Karpas-422 (cell line): ENCODE measurements around the gene PLEKHM1. TPM values are rescaled to one million over a fixed set of nuclear protein-coding genes. Genes with fewer than 3 reads are reported as not detected.
"Not testable (repeated sequence)": the region's sequence is repeated elsewhere in the genome, so short reads cannot be mapped to it uniquely, and the experiment has no call there.

Source experiments
- DNase-seq: peaks from one replicate; pipeline ENCODE4 v3.0.0-alpha.2; 2015
- H2AFZ ChIP-seq: fragments of 200-600 bp; sonication (generic); 2 replicates; pipeline ENCODE4 v1.6.1; 2014; ENCODE audit warnings: antibody characterized with exemption, low read length, mixed read lengths
- H3K27ac ChIP-seq: fragments of 200-600 bp; sonication (generic); 2 replicates; pipeline ENCODE4 v1.5.1; 2014; ENCODE audit warnings: mild to moderate bottlenecking, low read length, moderate library complexity
- H3K27me3 ChIP-seq: fragments of 200-600 bp; sonication (generic); 2 replicates; pipeline ENCODE4 v1.6.1; 2014; ENCODE audit warnings: low read length, mixed read lengths
- H3K36me3 ChIP-seq: fragments of 200-600 bp; sonication (generic); 2 replicates; pipeline ENCODE4 v1.6.1; 2014; ENCODE audit warnings: low read length, mixed read lengths; ENCODE audit not compliant: insufficient read depth
- H3K4me1 ChIP-seq: fragments of 200-600 bp; sonication (generic); 2 replicates; pipeline ENCODE4 v1.6.1; 2014; ENCODE audit warnings: mild to moderate bottlenecking, low read length, mixed read lengths
- H3K4me2 ChIP-seq: fragments of 200-600 bp; sonication (generic); 2 replicates; pipeline ENCODE4 v1.6.1; 2014; ENCODE audit warnings: low read length, low read depth, mild to moderate bottlenecking; ENCODE audit not compliant: poor library complexity, severe bottlenecking
- H3K4me3 ChIP-seq: fragments of 200-600 bp; sonication (generic); 2 replicates; pipeline ENCODE4 v1.5.1; 2014; ENCODE audit warnings: mild to moderate bottlenecking, antibody characterized with exemption, low read length, mixed read lengths
- H3K79me2 ChIP-seq: fragments of 200-600 bp; sonication (generic); 2 replicates; pipeline ENCODE4 v1.6.1; 2014; ENCODE audit warnings: mild to moderate bottlenecking, low read length, mixed read lengths
- H3K9ac ChIP-seq: fragments of 200-600 bp; sonication (generic); 2 replicates; pipeline ENCODE4 v1.6.0; 2014; ENCODE audit warnings: low read length
- H3K9me2 ChIP-seq: fragments of 200-600 bp; sonication (generic), shearing (Covaris generic); replicated peaks from 2 replicates; pipeline ENCODE4 v1.6.0; 2014; ENCODE audit warnings: mild to moderate bottlenecking, low read length, moderate library complexity; ENCODE audit not compliant: insufficient read depth
- H3K9me3 ChIP-seq: fragments of 300-700, 200-600 bp; sonication (generic); 2 replicates; pipeline ENCODE4 v1.6.1; 2014; ENCODE audit warnings: low read length, mixed read lengths
- H4K20me1 ChIP-seq: fragments of 200-600 bp; sonication (generic); 2 replicates; pipeline ENCODE4 v1.6.1; 2014; ENCODE audit warnings: mild to moderate bottlenecking, antibody characterized with exemption, low read length, low read depth; ENCODE audit not compliant: insufficient read depth
- total RNA-seq: library from RNA; depleted of rRNA; stranded (reverse); fragments of >200 nt; shearing (Covaris generic); gene quantifications from 2 replicates; pipeline ENCODE4 v1.2.3, GENCODE V29; 2014; ENCODE audit warnings: low replicate concordance; rRNA removed

PLEKHM1 gene
- total RNA-seq: 30.4 and 43.1 TPM in 2 replicates

GRCh38 chr17:45490615-45491433, at the start of gene PLEKHM1:
PLEKHM1 (minus strand) TSS chr17:45490721; CDS start chr17:45482484, 8,237 bp downstream.
- H3K79me2 ChIP-seq: peaks cover 19% of the 10 kb centered on the region
- not testable (repeated sequence) for H3K9me2 ChIP-seq, H2AFZ ChIP-seq, H3K27me3 ChIP-seq, H4K20me1 ChIP-seq, H3K9me3 ChIP-seq, H3K36me3 ChIP-seq
- peak within 1 kb of the TSS; percentile 76 for H3K4me2 ChIP-seq
- DNase-seq: peak; percentile 94
- peak within 1 kb of the TSS; percentile 80 for H3K9ac ChIP-seq
- H3K4me1 ChIP-seq: peaks cover 13% of the 10 kb centered on the region
- peak within 1 kb of the TSS; percentile 93 for H3K27ac ChIP-seq
- peak within 1 kb of the TSS; percentile 82 for H3K4me3 ChIP-seq

- not testable (repeated sequence) for H3K9me2 ChIP-seq, H3K27me3 ChIP-seq, DNase-seq, H3K4me3 ChIP-seq, H3K4me1 ChIP-seq, H3K9me3 ChIP-seq, H3K79me2 ChIP-seq, H3K4me2 ChIP-seq, H2AFZ ChIP-seq, H3K27ac ChIP-seq, H4K20me1 ChIP-seq, H3K36me3 ChIP-seq, H3K9ac ChIP-seq
Measured at GRCh38 chr17:45538168-45538567, 47.6 kb upstream of the PLEKHM1 start.

GRCh38 chr17:45506072-45506471, 15.6 kb upstream of the PLEKHM1 start:
- H3K27ac ChIP-seq, H3K36me3 ChIP-seq, H3K27me3 ChIP-seq, H4K20me1 ChIP-seq, H3K4me2 ChIP-seq, H3K79me2 ChIP-seq, H2AFZ ChIP-seq, H3K9ac ChIP-seq, H3K9me3 ChIP-seq, H3K9me2 ChIP-seq, H3K4me1 ChIP-seq, H3K4me3 ChIP-seq: not testable (repeated sequence)
- peak; percentile 9 for DNase-seq

DNA sequence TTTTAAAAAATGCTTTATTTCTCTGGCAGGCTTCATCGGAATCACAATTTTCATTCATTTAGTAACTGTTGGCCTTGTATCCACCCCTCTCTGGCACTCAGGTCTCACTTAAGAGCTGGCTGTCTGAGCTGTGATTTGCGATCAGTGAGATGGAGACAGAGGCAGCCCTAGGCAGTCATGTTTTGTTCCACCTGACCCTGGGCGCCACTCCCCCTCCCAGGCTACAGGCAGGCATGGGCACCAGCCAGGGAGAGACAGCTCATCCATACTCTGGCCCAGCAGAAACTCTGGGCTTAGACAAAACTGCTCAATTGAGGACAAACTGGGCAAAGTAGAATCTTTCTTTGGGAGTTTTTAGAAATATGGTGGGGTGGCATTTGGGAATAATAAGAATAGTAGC, 14.7 kb upstream of the PLEKHM1 start:
- H3K9ac ChIP-seq, H3K79me2 ChIP-seq, H3K4me3 ChIP-seq, H3K4me1 ChIP-seq, H3K9me2 ChIP-seq, H3K36me3 ChIP-seq, H4K20me1 ChIP-seq, H2AFZ ChIP-seq, H3K4me2 ChIP-seq, H3K27ac ChIP-seq, H3K9me3 ChIP-seq, H3K27me3 ChIP-seq: not testable (repeated sequence)
- DNase-seq: peak; percentile 29

DNA sequence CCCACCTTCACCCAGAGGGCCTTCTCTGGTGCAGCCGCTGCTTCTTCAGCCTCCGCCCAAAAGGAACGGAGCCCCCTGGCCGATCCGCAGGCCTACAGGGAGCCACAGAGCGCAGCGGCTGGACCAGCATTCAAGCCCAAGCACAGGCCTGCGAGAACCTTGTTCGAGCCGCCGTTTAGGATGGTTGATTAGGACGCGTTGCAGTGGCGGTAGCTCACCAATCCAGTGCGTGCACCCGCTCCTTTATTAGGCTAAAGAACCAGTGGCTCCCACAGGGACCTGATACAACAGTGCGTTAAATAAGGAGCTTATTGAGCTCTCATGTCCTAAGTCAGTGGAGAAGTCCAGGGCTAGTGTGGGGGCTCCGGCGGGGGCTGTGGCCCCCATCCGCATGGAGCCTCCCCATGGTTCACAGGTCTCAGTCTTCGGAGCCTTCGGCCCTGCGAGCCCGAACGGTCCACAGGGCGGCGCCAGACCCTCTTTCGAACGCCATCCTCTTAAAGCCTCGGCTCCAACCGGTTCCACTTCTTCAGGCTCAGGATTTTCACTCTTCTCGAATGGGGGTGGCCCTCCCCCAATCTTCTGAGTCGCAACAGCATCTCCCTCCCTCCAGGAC, 10.7 kb upstream of the PLEKHM1 start:
- H3K36me3 ChIP-seq, H3K9me3 ChIP-seq, H3K9ac ChIP-seq, H4K20me1 ChIP-seq, H3K27me3 ChIP-seq, H3K4me3 ChIP-seq, H3K4me1 ChIP-seq, H2AFZ ChIP-seq, H3K4me2 ChIP-seq, H3K9me2 ChIP-seq, H3K79me2 ChIP-seq, H3K27ac ChIP-seq: not testable (repeated sequence)
- peak; percentile 34 for DNase-seq

GRCh38 chr17:45500478-45500877, 10.0 kb upstream of the PLEKHM1 start:
- not testable (repeated sequence) for H3K9me3 ChIP-seq, H3K9ac ChIP-seq, H3K4me3 ChIP-seq, H3K79me2 ChIP-seq, H3K9me2 ChIP-seq, H3K36me3 ChIP-seq, H2AFZ ChIP-seq, H3K4me2 ChIP-seq, H3K4me1 ChIP-seq, H4K20me1 ChIP-seq, DNase-seq, H3K27me3 ChIP-seq
- H3K27ac ChIP-seq: 0 out of 2 replicates have a peak overlapping the region, but pooled peaks have one; percentile 40

GRCh38 chr17:45499208-45499607, 8.7 kb upstream of the PLEKHM1 start:
- H3K27ac ChIP-seq, H4K20me1 ChIP-seq, H3K4me3 ChIP-seq, DNase-seq, H3K9me3 ChIP-seq, H3K4me1 ChIP-seq, H3K4me2 ChIP-seq, H3K9me2 ChIP-seq, H3K36me3 ChIP-seq, H2AFZ ChIP-seq, H3K27me3 ChIP-seq, H3K79me2 ChIP-seq, H3K9ac ChIP-seq: not testable (repeated sequence)

GRCh38 chr17:45498377-45498776, 7.9 kb upstream of the PLEKHM1 start:
- not testable (repeated sequence) for H3K9ac ChIP-seq, H3K4me3 ChIP-seq, H3K36me3 ChIP-seq, H3K9me2 ChIP-seq, H3K9me3 ChIP-seq, H2AFZ ChIP-seq, H3K27me3 ChIP-seq, H3K4me1 ChIP-seq, H4K20me1 ChIP-seq, H3K27ac ChIP-seq, H3K4me2 ChIP-seq, H3K79me2 ChIP-seq, DNase-seq
